Endodermal cell (in vitro differentiated cells): ENCODE measurements around the gene KCND2. TPM values are rescaled to one million over a fixed set of nuclear protein-coding genes. Genes with fewer than 3 reads are reported as not detected.

Experiments used
- DNase-seq: peaks from one replicate; pipeline ENCODE4 v3.0.0-alpha.2; 2017
- H3K27ac ChIP-seq: 2 replicates; pipeline ENCODE4 v1.5.1; 2013; ENCODE audit warnings: mild to moderate bottlenecking, low read depth, low read length, moderate library complexity
- H3K27me3 ChIP-seq: 2 replicates; pipeline ENCODE4 v1.6.1; 2013; ENCODE audit warnings: mild to moderate bottlenecking, low read length, moderate library complexity; ENCODE audit not compliant: insufficient read depth, control insufficient read depth, poor library complexity, severe bottlenecking
- H3K36me3 ChIP-seq: 2 replicates; pipeline ENCODE4 v1.7.0; 2013; ENCODE audit warnings: mild to moderate bottlenecking, low read length, moderate library complexity; ENCODE audit not compliant: control insufficient read depth, insufficient read depth
- H3K4me1 ChIP-seq: one replicate; pipeline ENCODE4 v1.7.0; 2013; ENCODE audit warnings: low read length; ENCODE audit not compliant: control insufficient read depth, insufficient read depth
- H3K4me3 ChIP-seq: 2 replicates; pipeline ENCODE4 v1.5.1; 2013; ENCODE audit warnings: mild to moderate bottlenecking, low read length, moderate library complexity
- H3K9ac ChIP-seq: 2 replicates; pipeline ENCODE4 v1.6.1; 2013; ENCODE audit warnings: mild to moderate bottlenecking, low read length, moderate library complexity; ENCODE audit not compliant: poor library complexity, severe bottlenecking; ENCODE audit errors: extremely low read depth
- H3K9me3 ChIP-seq: 2 replicates; pipeline ENCODE4 v1.6.1; 2013; ENCODE audit warnings: mild to moderate bottlenecking, low read length, moderate library complexity; ENCODE audit not compliant: control insufficient read depth
- H3K27ac Mint-ChIP-seq: 2 replicates; pipeline ENCODE4 v1.8.0; 2020; ENCODE audit warnings: mixed read lengths
- H3K27me3 Mint-ChIP-seq: 2 replicates; pipeline ENCODE4 v1.8.0; 2021; ENCODE audit warnings: mild to moderate bottlenecking, mixed read lengths; ENCODE audit not compliant: insufficient read depth
- H3K36me3 Mint-ChIP-seq: 2 replicates; pipeline ENCODE4 v1.8.0; 2020; ENCODE audit warnings: low read depth, mixed read lengths
- H3K4me1 Mint-ChIP-seq: 2 replicates; pipeline ENCODE4 v1.8.0; 2020; ENCODE audit warnings: mixed read lengths
- H3K4me3 Mint-ChIP-seq: 2 replicates; pipeline ENCODE4 v1.8.0; 2020; ENCODE audit warnings: mild to moderate bottlenecking, moderate library complexity, mixed read lengths
- H3K9me3 Mint-ChIP-seq: 2 replicates; pipeline ENCODE4 v1.8.0; 2020; ENCODE audit warnings: mild to moderate bottlenecking, mixed read lengths
- WGBS, 2 experiments: methylation state at CpG; one replicate each; pipeline versions ENCODE4 v1.1.5 to v1.1.7; 2013; ENCODE audit warnings: missing lambda C conversion rate in 2 of 2, mixed read lengths in 1 of 2; ENCODE audit not compliant: insufficient coverage in 1 of 2, insufficient read length in 1 of 2; 5-methylcytosine and 5-hydroxymethylcytosine counted together
- total RNA-seq, 2 donors: library from RNA; stranded (reverse); fragmentation: NEBNext Ultra II Directional in 1 of 2; extraction: Animal tissue kit (Norgen Biotek cat#: 25700) in 1 of 2; gene quantifications; 2 replicates in 1 of 2; 3 replicates in 1 of 2; pipeline ENCODE4 v1.2.1, GENCODE V29; 2021
- TF ChIP-seq, protein P1 (sequence below): fragments of 200-600 bp; sonication (generic); conservative IDR thresholded peaks from 2 replicates; pipeline ENCODE4 v1.5.0; 2021; ENCODE audit warnings: antibody characterized with exemption, mild to moderate bottlenecking

Gene KCND2
- total RNA-seq, 2 donors from 2014 or later = 0.71 to 4.6 TPM

DNA sequence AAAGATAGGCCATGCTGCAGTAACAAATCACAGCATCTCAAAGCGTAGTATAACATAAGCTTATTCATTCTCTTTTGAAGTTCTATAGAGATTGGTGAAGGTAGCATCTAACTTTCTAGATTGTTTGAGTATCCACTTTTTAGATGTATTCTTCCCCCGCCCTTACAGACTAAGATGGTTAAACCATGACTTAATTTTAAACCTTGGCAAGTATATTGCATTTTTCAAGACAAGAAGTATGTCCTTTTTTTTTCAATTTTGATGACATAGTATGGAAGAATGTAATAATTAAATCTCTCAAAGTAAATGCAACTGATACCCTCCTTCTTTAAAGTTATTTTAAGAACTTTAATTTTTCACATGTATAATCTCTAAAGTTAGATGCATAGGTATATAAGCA lies 190.0 kb downstream of the KCND2 start:
- no peak overlapping the region for H3K27ac Mint-ChIP-seq
- WGBS, 2 experiments = 84% methylated on average over 2 of the region's 2 CpGs; no CpG with 5 or more reads in 1 of the 2 experiments
- H3K9me3 Mint-ChIP-seq = peaks cover 2% of the 10 kb centered on the region
- DNase-seq = no peak
- H3K4me3 Mint-ChIP-seq = no peak overlapping the region
- H3K4me1 Mint-ChIP-seq = peaks cover 3% of the 10 kb centered on the region
- Histone ChIP-seq H3K36me3 (no peaks in the 10 kb centered on the region), H3K27ac (no peak overlapping the region), H3K9ac (no peak overlapping the region), H3K4me3 (no peak overlapping the region), H3K9me3 (no peaks in the 10 kb centered on the region), H3K27me3 (no peaks in the 10 kb centered on the region), H3K4me1 (no peaks in the 10 kb centered on the region)
- H3K36me3 Mint-ChIP-seq = no peaks in the 10 kb centered on the region
- no peaks in the 10 kb centered on the region for H3K27me3 Mint-ChIP-seq
- TF ChIP-seq, protein P1, sequence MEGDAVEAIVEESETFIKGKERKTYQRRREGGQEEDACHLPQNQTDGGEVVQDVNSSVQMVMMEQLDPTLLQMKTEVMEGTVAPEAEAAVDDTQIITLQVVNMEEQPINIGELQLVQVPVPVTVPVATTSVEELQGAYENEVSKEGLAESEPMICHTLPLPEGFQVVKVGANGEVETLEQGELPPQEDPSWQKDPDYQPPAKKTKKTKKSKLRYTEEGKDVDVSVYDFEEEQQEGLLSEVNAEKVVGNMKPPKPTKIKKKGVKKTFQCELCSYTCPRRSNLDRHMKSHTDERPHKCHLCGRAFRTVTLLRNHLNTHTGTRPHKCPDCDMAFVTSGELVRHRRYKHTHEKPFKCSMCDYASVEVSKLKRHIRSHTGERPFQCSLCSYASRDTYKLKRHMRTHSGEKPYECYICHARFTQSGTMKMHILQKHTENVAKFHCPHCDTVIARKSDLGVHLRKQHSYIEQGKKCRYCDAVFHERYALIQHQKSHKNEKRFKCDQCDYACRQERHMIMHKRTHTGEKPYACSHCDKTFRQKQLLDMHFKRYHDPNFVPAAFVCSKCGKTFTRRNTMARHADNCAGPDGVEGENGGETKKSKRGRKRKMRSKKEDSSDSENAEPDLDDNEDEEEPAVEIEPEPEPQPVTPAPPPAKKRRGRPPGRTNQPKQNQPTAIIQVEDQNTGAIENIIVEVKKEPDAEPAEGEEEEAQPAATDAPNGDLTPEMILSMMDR = no peak

- H3K36me3 ChIP-seq = no peaks in the 10 kb centered on the region
- H3K9me3 ChIP-seq = no peaks in the 10 kb centered on the region
- H3K27ac ChIP-seq = no peak overlapping the region
- no peaks in the 10 kb centered on the region for H3K4me1 ChIP-seq
- no peak overlapping the region for H3K27ac Mint-ChIP-seq
- no peaks in the 10 kb centered on the region for H3K9me3 Mint-ChIP-seq
- no peaks in the 10 kb centered on the region for H3K27me3 ChIP-seq
- no peaks in the 10 kb centered on the region for H3K36me3 Mint-ChIP-seq
- no peaks in the 10 kb centered on the region for H3K27me3 Mint-ChIP-seq
- WGBS, 2 experiments = 89% methylated on average over 1 of the region's 4 CpGs; no CpG with 5 or more reads in 1 of the 2 experiments
- H3K4me3 ChIP-seq = no peak overlapping the region
- H3K9ac ChIP-seq = no peak overlapping the region
- H3K4me1 Mint-ChIP-seq = peaks cover 3% of the 10 kb centered on the region
- TF ChIP-seq, protein P1 = no peak
- no peak for DNase-seq
- no peak overlapping the region for H3K4me3 Mint-ChIP-seq
Observed at GRCh38 chr7:120464104-120464503, 191.1 kb downstream of the KCND2 start.

DNA sequence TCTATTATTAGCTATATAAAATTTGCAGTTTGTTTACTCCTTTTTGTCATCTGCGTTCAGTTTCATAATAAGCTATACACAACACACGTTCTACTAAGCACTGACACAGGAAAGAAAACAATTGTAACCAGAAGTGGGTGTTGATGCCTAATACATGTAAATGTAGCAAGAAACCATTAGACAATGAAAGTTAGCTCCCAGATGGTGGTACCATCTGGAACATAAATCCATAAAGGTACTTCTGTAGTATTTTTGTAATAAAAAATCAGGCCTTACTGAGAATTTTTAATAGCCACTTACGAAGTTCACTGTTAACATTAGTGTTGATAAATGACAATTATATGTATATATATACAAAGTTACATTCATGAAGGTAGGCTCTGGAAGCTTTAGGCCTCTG lies 194.7 kb downstream of the KCND2 start:
- no peak overlapping the region for H3K27ac ChIP-seq
- no peak for DNase-seq
- WGBS, 2 experiments = 100% methylated on average over 2 of the region's 3 CpGs; no CpG with 5 or more reads in 1 of the 2 experiments
- TF ChIP-seq, protein P1 = no peak
- Mint-ChIP-seq H3K4me3 (no peak overlapping the region), H3K27me3 (no peaks in the 10 kb centered on the region), H3K4me1 (no peaks in the 10 kb centered on the region), H3K27ac (no peak overlapping the region), H3K9me3 (no peaks in the 10 kb centered on the region), H3K36me3 (no peaks in the 10 kb centered on the region)
- no peaks in the 10 kb centered on the region for H3K36me3 ChIP-seq
- H3K9ac ChIP-seq = no peak overlapping the region
- H3K4me1 ChIP-seq = no peaks in the 10 kb centered on the region
- no peaks in the 10 kb centered on the region for H3K27me3 ChIP-seq
- H3K9me3 ChIP-seq = no peaks in the 10 kb centered on the region
- H3K4me3 ChIP-seq = no peak overlapping the region
